Panc1 (cell line): Measurements from ENCODE around the gene CACNA1E.

ENCODE experiments used
- POLR2AphosphoS5 ChIP-seq: IDR thresholded peaks from 2 replicates; pipeline ENCODE4 v1.6.1; 2012; ENCODE audit warnings: mild to moderate bottlenecking, low read depth, low read length, moderate library complexity
- TCF7L2 ChIP-seq: IDR thresholded peaks from 2 replicates; pipeline ENCODE4 v1.6.1; 2011; ENCODE audit warnings: mild to moderate bottlenecking, low read depth, low read length, inconsistent platforms
- TF ChIP-seq, protein P1 (sequence below): fragments of 450-650 bp; IDR thresholded peaks from 2 replicates; pipeline ENCODE4 v1.5.1; 2017; ENCODE audit warnings: mild to moderate bottlenecking

DNA sequence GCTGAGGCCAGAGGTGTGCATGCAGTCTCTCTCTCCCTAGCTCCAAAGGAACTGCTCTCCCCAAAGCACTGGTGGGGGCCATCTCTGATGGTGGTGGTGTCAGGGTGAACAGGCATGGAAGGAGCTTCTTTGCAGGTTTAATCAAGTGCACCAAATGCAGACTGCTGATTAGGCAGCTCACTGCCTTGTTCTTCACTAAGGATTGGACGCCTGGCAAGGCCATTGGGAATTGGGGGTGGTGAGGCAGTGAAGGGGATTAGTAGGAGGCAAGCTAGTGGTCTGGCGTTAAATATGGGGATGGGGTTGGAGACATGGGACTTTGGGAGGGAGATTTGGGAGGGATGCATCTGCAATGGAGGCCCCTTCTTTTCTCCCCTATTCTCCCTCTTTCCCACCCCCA is 1.5 kb downstream of the CACNA1E start:
- TF ChIP-seq, protein P1, sequence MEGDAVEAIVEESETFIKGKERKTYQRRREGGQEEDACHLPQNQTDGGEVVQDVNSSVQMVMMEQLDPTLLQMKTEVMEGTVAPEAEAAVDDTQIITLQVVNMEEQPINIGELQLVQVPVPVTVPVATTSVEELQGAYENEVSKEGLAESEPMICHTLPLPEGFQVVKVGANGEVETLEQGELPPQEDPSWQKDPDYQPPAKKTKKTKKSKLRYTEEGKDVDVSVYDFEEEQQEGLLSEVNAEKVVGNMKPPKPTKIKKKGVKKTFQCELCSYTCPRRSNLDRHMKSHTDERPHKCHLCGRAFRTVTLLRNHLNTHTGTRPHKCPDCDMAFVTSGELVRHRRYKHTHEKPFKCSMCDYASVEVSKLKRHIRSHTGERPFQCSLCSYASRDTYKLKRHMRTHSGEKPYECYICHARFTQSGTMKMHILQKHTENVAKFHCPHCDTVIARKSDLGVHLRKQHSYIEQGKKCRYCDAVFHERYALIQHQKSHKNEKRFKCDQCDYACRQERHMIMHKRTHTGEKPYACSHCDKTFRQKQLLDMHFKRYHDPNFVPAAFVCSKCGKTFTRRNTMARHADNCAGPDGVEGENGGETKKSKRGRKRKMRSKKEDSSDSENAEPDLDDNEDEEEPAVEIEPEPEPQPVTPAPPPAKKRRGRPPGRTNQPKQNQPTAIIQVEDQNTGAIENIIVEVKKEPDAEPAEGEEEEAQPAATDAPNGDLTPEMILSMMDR: no peak
- no peak for TF ChIP-seq POLR2AphosphoS5
- TF ChIP-seq TCF7L2: no peak
